ENCODE data around the gene SNRPD3.
"Not testable (repeated sequence)": the region's sequence is repeated elsewhere in the genome, so short reads cannot be mapped to it uniquely, and the experiment has no call there.

SNRPD3 gene

DNA sequence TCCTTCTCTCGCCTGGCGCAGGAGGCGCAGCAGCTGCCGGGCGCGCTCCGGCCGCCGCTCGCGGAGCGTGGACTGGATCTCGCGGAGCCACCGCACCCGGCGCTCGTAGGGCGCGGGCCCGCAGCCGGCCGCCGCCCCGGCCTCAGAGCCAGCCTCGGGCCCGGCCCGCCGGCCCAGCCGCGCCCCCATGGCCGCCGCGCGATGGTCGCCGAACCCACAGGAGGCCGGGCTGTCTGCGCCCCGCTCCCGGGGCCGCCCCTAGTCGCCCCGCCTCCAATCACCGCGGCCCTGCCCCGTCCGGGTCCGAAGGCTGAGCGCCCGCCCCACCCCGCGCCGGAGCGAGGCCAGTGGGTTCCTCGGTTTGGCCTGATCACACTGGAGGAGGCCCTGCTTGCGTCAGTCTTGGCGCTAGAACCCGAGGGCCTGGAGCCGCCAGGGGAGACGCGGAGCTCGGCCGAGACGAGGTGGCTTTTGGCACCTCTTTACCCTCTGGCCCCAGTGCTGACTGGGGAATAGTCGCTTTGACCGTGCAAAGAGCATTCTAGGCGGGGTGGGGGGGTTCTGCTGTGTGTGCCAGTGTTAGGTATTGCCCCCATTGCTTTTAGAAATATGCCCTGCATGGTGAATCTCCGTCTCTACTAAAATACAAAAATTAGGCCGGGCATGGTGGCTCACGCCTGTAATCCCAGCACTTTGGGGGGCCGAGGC lies 37.2 kb downstream of the SNRPD3 start, which contains the start of gene LRRC75B:
LRRC75B (minus strand) TSS at position 223 of the 708 bp plus-strand sequence; CDS start at position 189, 34 bp downstream.
- DNase-seq, result peak; percentile 12

DNA sequence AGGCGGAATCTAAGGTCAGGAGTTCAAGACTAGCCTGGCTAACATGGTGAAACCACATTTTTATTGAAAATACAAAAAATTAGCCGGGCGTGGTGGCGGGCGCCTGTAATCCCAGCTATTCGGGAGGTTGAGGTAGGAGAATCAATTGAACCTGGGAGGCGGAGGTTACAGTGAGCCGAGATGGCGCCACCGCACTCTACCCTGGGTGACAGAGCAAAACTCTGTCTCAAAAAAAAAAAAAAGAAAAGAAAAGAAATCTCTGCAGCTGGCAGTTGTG lies 37.7 kb downstream of the SNRPD3 start:
- not testable (repeated sequence) for DNase-seq

GRCh38 chr22:24593836-24594568 lies 38.2 kb downstream of the SNRPD3 start:
- no peak for DNase-seq

DNA sequence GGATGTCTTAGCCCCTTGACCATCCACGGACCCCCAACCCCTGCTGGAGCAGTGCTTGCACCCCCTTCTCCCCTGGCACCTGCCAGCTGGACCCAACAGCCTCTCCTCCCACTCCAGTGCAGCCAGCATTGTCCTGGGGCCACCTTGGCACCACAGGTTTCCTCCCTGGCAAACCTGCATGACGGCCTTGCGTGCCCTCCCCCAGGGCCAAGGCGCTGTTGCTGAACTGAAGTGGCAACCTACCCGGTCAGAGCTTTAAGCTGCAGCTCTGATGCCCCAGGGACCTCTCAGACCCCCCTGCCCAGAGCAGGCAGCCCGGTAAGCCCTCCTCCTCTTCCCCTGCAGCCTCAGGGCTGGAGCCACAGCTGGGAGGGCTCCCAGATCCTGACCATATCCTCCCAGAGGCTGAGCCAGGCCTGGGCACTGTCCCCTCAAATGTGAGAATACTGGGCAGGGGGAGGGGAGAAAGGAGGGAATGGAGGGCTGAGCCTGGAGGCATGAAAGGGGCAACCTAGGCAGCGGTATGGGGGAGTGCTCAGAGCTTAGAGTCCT lies 38.8 kb downstream of the SNRPD3 start:
- no peak for DNase-seq

DNA sequence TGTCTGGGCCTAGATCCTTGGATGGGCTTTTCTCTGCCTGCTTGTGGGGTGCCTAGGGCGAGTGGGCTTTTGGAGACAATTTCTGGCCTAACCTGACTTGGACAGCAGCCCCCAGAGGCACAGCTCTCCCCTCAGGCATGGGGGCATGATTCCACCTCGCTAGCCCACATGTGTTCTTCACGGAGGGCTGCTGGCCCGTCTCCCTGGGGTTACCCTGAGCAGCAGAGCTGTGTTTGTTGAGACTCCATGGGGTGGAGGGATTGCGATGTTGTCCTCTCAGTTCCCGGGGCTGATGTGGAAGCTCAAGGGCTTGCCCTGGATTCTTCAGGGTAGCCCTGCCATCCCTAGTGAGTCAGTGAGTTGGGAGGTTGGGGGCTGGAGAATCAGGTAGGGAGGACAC lies 39.4 kb downstream of the SNRPD3 start:
- DNase-seq, result no peak

DNA sequence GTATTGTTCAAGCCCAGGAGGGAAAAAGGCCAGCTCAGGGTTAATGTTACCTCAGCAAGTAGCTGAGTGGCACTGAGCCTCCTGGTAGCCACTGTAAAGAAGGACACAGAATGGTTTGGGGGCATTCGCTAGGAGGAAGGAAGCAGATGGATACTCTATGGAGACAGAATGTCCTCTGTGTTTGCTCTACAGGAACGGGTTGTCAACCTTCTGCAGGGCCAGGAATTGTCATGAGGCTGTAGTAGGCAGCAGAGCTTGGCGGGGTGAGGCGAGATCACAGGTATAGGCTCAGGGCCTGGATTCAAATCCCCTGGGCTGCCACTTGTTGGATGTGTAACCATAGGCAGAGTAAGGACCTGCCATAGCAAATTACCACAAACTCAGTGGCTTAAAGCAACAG lies 40.1 kb downstream of the SNRPD3 start:
- DNase-seq, result no peak

DNA sequence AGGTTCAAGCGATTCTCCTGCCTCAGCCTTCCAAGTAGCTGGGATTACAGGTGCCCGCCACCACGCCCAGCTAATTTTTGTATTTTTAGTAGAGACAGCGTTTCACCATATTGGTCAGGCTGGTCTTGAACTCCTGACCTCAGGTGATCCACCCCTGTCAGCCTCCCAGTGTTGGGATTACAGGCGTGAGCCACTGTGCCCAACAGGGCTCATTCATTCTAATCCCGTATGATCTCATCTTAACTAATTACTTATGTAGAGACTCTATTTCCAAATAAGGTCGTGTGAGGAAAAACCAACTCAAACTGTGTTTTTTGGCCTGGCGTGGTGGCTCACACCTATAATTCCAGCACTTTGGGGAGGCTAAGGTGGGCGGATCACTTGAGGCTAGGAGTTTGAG lies 41.3 kb downstream of the SNRPD3 start:
- not testable (repeated sequence) for DNase-seq

DNA sequence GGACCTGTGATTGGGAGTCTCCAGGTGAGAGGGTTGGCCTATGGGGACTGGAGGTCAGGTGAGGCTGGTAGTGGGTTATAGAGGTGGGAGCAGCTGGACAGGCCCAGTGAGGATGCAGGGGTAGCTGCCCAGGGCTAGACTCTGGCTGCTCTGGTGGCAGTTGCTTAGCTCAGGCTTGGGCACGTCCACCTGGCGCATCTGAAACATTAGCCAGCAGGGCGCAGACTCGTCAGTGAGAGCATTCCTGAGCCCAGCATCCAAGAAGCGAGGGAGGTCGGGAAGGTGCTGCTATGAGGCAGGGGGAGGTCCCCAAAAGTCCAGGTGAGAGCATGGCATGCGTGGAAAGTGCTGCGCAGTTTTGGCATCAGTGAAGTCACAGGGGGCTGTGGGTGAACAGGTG lies 43.7 kb downstream of the SNRPD3 start:
- DNase-seq, result no peak

DNA sequence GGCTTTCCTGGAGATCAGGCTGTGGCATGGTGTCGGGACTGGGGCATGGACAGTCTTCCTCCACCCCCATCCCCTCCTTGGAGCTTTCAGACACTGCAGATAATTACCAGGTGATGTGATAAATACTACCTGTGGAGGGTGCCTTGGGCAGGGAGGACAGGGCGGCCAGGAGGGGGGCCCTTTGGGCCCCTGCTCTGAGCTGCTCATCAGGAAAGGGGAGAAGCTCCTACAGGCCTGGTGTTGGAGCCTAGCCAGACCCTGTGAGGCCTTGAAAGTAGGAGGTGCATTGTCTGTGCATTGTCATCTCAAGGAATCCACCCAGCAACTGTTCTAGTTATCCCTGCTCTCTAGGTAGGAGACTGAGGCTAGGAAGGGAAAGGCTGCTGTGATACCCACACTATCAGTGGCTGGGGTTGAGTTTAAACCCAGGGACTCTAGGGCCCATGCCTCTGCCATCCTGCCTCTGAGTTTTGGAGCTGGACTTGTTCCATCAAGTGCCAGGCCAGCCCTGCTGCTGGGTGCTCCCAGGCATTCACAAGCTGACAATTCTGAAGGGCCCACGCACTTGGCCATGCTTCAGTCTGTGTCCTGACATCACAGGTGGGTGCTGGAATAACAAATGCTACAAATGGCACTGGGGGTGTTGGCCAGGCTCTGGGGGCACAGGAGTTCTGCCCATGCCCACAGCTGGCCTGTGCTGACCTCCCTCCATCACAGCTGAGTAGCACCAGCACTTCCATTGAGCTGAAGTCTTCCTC lies 44.3 kb downstream of the SNRPD3 start:
- not testable (repeated sequence) for DNase-seq

DNA sequence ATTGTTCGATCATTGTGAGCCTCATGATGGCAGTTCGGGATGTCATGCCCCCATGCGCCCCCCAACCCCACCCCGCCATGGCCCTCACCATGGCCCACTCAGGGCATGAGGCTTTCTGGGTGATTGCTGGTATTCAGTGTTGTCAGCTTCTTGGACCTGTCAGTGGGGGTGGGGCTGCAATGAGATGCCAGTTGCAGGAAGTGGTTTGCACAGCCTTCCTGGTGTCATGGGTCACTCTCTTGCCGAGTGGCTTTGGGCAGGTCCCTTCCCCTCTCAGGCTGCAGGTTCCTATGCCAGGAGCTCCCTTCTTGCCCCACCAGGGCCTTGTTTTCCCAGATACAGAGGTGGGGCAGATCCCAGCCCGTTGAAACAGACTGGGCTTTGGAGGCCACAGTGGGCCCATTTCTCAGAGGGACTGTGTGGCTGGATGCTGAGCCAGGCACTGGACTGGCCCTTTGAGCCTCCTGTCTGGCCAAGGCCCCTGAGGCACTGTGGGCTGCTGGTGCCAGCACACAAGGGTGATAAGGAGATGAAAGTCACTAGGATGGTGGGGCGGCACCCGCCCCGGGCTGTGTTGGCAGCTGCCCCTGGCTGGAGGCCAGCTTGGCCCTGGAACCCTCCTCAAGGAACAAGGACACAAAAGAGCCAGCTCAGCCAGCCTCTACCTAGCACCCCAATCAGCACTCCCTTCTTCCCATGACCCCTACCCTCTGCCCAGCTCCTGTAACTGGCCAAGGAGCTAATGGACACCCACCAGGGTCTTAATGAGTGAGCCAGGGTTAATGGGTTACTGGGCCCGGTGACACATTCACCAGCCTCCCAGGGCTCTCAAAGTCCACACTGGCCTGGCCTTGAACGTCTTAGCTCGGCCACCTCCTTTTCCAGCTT lies 45.7 kb downstream of the SNRPD3 start:
- DNase-seq, result peak; percentile 11

- DNase-seq, result not testable (repeated sequence)
These were observed 46.4 kb downstream of the SNRPD3 start for GRCh38 chr22:24602105-24602749.

DNA sequence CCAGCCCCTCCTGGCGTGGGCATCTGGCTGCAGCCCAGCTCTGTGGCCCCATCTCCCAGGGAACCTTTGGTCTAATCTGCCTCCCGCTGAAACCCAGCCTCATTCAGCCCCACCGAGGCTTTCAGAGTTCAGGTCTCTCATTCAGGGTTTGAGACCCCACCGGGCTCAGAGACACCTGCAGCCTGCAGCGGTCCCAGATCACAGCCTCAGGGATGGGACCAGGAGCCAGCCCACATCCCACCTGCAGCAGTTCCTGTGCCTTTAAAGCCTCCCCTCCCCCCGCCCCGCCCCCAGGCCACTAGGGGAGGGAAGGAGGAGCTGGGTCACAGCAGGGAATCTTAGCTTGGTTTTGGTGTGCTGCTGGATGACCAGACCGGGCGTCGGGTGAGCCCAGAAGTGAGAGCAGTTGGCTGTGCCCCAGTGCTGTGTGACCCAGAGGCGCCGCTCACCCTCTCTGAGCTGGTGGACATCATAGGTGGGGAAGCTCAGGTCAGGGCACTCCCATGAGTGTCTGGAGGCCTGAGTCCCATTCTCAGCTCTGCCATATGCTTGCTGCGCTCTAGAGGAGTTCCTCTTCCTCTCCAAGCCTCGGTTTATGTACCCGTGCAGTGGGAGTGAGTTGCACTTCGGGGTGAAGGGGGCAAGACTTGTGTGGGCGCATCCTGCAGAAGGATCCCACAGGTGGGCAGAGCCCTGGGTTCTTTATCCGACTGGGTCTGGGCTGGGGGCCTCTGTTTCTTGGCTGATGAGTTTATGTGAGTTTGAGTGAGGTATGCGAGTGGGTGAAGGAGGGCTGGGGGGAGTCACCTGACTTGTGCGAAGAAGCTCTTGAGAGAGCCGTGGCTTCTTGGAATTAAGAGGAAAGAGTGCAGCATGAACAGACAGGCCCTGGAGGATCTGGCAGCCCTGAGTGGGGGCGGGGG lies 47.3 kb downstream of the SNRPD3 start, which contains the start of gene GGT1:
GGT1 (plus strand) TSS at position 347 of the 923 bp plus-strand sequence. CDS start 7,889 bp downstream, outside the sequence.
- DNase-seq, result not testable (repeated sequence)

- peak; percentile 16 for DNase-seq
These were observed 48.2 kb downstream of the SNRPD3 start for GRCh38 chr22:24603770-24604629.

DNA sequence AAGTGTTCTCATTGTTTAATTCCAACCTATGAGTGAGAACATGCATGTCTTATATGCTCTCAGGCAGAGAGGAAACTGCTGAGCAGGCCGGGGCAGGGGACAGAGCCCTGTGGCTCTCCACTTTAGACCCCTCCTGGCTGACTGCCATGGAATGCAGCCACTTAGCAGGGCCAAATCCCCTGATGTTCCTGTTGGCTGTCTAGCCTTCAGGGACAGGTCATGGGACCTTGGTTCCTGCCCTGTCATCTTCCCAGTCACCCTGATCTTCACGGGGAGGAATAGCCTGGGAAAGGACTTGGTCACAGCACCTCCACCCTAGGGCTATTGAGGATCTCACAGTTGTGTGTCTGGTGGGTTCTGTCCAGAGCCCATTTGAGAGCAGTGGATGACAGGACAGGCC lies 50.5 kb downstream of the SNRPD3 start:
- DNase-seq, result not testable (repeated sequence)

GRCh38 chr22:24607429-24607983 lies 51.7 kb downstream of the SNRPD3 start:
- DNase-seq, result peak; percentile 68

DNA sequence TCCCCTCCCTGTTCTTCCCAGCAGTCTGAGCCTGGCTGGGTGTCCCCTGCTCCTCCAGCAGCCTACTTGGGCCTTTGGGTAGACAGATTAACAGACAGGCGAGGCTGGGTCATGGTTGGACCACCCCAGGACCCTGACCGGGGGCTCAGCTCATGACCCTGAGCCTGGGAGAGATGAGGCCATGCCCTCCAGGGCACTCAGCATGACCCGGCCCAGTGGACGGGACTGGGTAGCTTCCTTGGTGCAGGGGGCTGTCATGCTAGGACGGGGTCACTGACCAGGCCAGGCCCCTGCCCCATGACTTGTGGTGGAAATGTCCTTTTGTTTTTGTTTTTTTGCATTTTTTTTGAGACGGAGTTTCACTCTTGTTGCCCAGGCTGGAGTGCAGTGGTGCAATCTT lies 52.5 kb downstream of the SNRPD3 start:
- not testable (repeated sequence) for DNase-seq

GRCh38 chr22:24609888-24610287 lies 54.1 kb downstream of the SNRPD3 start:
- DNase-seq, result not testable (repeated sequence)

DNA sequence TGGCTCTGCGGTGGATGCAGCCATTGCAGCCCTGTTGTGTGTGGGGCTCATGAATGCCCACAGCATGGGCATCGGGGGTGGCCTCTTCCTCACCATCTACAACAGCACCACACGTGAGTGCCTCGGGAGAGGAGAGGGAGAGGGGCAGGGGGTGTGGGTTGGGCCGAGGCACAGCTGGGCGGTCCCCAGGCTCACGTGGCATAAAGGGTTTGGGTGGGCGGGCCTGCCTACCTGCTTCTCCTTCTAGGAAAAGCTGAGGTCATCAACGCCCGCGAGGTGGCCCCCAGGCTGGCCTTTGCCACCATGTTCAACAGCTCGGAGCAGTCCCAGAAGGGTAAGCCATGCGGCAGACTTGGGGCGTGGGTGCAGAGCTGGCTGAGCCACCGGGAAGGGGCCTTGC lies 59.0 kb downstream of the SNRPD3 start:
- not testable (repeated sequence) for DNase-seq

GRCh38 chr22:24621244-24621643 lies 65.4 kb downstream of the SNRPD3 start:
- not testable (repeated sequence) for DNase-seq
